Calu3 (cell line): ENCODE results near the gene RBM33. TPM values are rescaled to one million over a fixed set of nuclear protein-coding genes. Genes with fewer than 3 reads are reported as not detected.

ENCODE experiments used
- BruUV-seq: library from RNA; stranded (reverse); fragments of 400-500 nt; replicated peaks from 2 replicates; lab custom pipeline; 2021; lab: Mats Ljungman, UMichigan
- CTCF ChIA-PET: fragments of 300-600 bp; sonication (Branson Sonifier 250); formaldehyde crosslinking; loops from one replicate; lab custom pipeline; 2022; ENCODE audit warnings: antibody characterized with exemption; lab: Charles Lee
- DNase-seq: peaks from one replicate; pipeline ENCODE4 v3.0.0; 2022
- H3K27ac Mint-ChIP-seq: one replicate; pipeline ENCODE4 v1.8.0; 2022; ENCODE audit warnings: mixed read lengths; ENCODE audit not compliant: unreplicated experiment
- H3K27me3 Mint-ChIP-seq: one replicate; pipeline ENCODE4 v1.8.0; 2022; ENCODE audit warnings: mixed read lengths; ENCODE audit not compliant: unreplicated experiment
- H3K36me3 Mint-ChIP-seq: one replicate; pipeline ENCODE4 v1.8.0; 2022; ENCODE audit warnings: mild to moderate bottlenecking, moderate library complexity, mixed read lengths; ENCODE audit not compliant: insufficient read depth, unreplicated experiment
- H3K4me1 Mint-ChIP-seq: one replicate; pipeline ENCODE4 v1.8.0; 2022; ENCODE audit warnings: mild to moderate bottlenecking, low read depth, mixed read lengths; ENCODE audit not compliant: unreplicated experiment
- H3K4me3 Mint-ChIP-seq: one replicate; pipeline ENCODE4 v1.8.0; 2022; ENCODE audit warnings: mild to moderate bottlenecking, low read depth, moderate library complexity, mixed read lengths; ENCODE audit not compliant: unreplicated experiment
- H3K9me3 Mint-ChIP-seq: one replicate; pipeline ENCODE4 v1.8.0; 2022; ENCODE audit warnings: low read depth, mixed read lengths; ENCODE audit not compliant: unreplicated experiment
- intact Hi-C: fragments of 100-400 bp; cut with micrococcal nuclease; formaldehyde crosslinking; loops from one replicate; pipeline ENCODE4 v1.10.0; 2022; ENCODE audit not compliant: unreplicated experiment
- total RNA-seq: library from RNA; stranded (reverse); gene quantifications from 2 replicates; pipeline ENCODE4 v1.2.3, GENCODE V29; 2022
- TF ChIP-seq, protein P1 (sequence below): fragments of 200-600 bp; IDR thresholded peaks from one replicate; pipeline ENCODE4 v1.8.0; 2022; ENCODE audit warnings: antibody characterized with exemption; ENCODE audit not compliant: unreplicated experiment

RBM33 gene
- total RNA-seq, 1 experiment from 2014 or later, result 82.9 TPM

- intact Hi-C loops, result loop anchor here (2.0 kb wide), 1 partner anchor 45 kb away; no protein-coding TSS in a partner anchor
- CTCF ChIA-PET, result interaction anchor here (0.6 to 0.8 kb wide), 2 partner anchors 22 to 190 kb away, joined by 3 to 13 read pairs; no protein-coding TSS in a partner anchor
- H3K9me3 Mint-ChIP-seq, result peaks cover 14% of the 10 kb centered on the region
- TF ChIP-seq, protein P1, sequence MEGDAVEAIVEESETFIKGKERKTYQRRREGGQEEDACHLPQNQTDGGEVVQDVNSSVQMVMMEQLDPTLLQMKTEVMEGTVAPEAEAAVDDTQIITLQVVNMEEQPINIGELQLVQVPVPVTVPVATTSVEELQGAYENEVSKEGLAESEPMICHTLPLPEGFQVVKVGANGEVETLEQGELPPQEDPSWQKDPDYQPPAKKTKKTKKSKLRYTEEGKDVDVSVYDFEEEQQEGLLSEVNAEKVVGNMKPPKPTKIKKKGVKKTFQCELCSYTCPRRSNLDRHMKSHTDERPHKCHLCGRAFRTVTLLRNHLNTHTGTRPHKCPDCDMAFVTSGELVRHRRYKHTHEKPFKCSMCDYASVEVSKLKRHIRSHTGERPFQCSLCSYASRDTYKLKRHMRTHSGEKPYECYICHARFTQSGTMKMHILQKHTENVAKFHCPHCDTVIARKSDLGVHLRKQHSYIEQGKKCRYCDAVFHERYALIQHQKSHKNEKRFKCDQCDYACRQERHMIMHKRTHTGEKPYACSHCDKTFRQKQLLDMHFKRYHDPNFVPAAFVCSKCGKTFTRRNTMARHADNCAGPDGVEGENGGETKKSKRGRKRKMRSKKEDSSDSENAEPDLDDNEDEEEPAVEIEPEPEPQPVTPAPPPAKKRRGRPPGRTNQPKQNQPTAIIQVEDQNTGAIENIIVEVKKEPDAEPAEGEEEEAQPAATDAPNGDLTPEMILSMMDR, result no peak
- peaks cover 19% of the 10 kb centered on the region for H3K4me1 Mint-ChIP-seq
- H3K27me3 Mint-ChIP-seq, result no peaks in the 10 kb centered on the region
- BruUV-seq, result no TSS peak
- H3K27ac Mint-ChIP-seq, result peak overlapping the region; percentile 91
- peak overlapping the region; percentile 83 for H3K4me3 Mint-ChIP-seq
- DNase-seq, result no peak
- H3K36me3 Mint-ChIP-seq, result peaks cover 75% of the 10 kb centered on the region
Observed at GRCh38 chr7:155643804-155644177, 670 bp upstream of the RBM33 start.

GRCh38 chr7:155644971-155645509 lies 579 bp downstream of the RBM33 start:
- peaks cover 82% of the 10 kb centered on the region for H3K36me3 Mint-ChIP-seq
- CTCF ChIA-PET, result no interaction called here
- intact Hi-C loops, result loop anchor here (2.0 kb wide), 1 partner anchor 46 kb away; no protein-coding TSS in a partner anchor

GRCh38 chr7:155645662-155646061 lies 1.2 kb downstream of the RBM33 start:
- TF ChIP-seq, protein P1, result no peak
- Mint-ChIP-seq H3K36me3 (peaks cover 76% of the 10 kb centered on the region), H3K4me1 (peaks cover 30% of the 10 kb centered on the region), H3K4me3 (peak overlapping the region; percentile 83), H3K27ac (peak overlapping the region; percentile 86), H3K27me3 (no peaks in the 10 kb centered on the region), H3K9me3 (peaks cover 13% of the 10 kb centered on the region)
- CTCF ChIA-PET, result no interaction called here
- intact Hi-C loops, result loop anchor here (2.0 kb wide), 1 partner anchor 47 kb away; no protein-coding TSS in a partner anchor
- no peak for DNase-seq
- BruUV-seq, result no TSS peak

More at GRCh38 chr7:155644971-155645509, 579 bp downstream of the RBM33 start:
- Mint-ChIP-seq H3K4me1 (peaks cover 24% of the 10 kb centered on the region), H3K9me3 (peaks cover 17% of the 10 kb centered on the region), H3K27me3 (no peaks in the 10 kb centered on the region), H3K4me3 (peak overlapping the region; percentile 83), H3K27ac (peak overlapping the region; percentile 86)
- TF ChIP-seq, protein P1, result no peak
- BruUV-seq, result no TSS peak
- DNase-seq, result peak; percentile 22

- DNase-seq, result no peak
- Mint-ChIP-seq H3K27me3 (no peaks in the 10 kb centered on the region), H3K27ac (peak overlapping the region; percentile 58), H3K4me3 (peak overlapping the region; percentile 83), H3K4me1 (peaks cover 40% of the 10 kb centered on the region), H3K9me3 (peaks cover 10% of the 10 kb centered on the region), H3K36me3 (peaks cover 75% of the 10 kb centered on the region)
- CTCF ChIA-PET, result no interaction called here
- no TSS peak for BruUV-seq
- intact Hi-C loops, result no loop called here
- TF ChIP-seq, protein P1, result no peak
Observed at GRCh38 chr7:155646669-155647068, 2.2 kb downstream of the RBM33 start.
